Suprapubic skin (tissue), 3 donors: ENCODE data around the gene FRAS1.

Source experiments
- CTCF ChIP-seq, 2 donors: fragments of 200-600 bp in 1 of 2; fragments of 450-650 bp in 1 of 2; sonication (generic) in 1 of 2; IDR thresholded peaks; one replicate each; pipeline ENCODE4 v1.5.1; 2016 to 2019; ENCODE audit warnings: antibody characterized with exemption in 2 of 2, mild to moderate bottlenecking in 1 of 2, moderate library complexity in 1 of 2
- EP300 ChIP-seq: sonication (generic); formaldehyde crosslinking; IDR thresholded peaks from one replicate; pipeline ENCODE4 v1.6.1; 2017; ENCODE audit warnings: antibody characterized with exemption
- POLR2A ChIP-seq, 2 donors: fragments of 450-650 bp; IDR thresholded peaks; one replicate each; pipeline ENCODE4 v1.6.1; 2017; ENCODE audit warnings: antibody characterized with exemption in 2 of 2, mild to moderate bottlenecking in 2 of 2, moderate library complexity in 2 of 2

GRCh38 chr4:78318126-78318525, 261.0 kb downstream of the FRAS1 start:
- TF ChIP-seq CTCF (IDR thresholded peaks at IDR 0.05) (no peak), EP300 (no peak), POLR2A (IDR thresholded peaks at IDR 0.05) (no peak)
